Measurements from ENCODE around the gene ALOXE3.

The ALOXE3 gene

GRCh38 chr17:8162997-8163977 lies 45.0 kb upstream of the ALOXE3 start:
- Histone ChIP-seq H3K27me3 (no peaks in the 10 kb centered on the region), H3K9me3 (no peaks in the 10 kb centered on the region), H3K4me3 (ENCODE audit: low read depth, low read length) (peak overlapping the region; percentile 56), H3K4me1 (peaks cover 7% of the 10 kb centered on the region), H3K36me3 (peaks cover 6% of the 10 kb centered on the region)
- DNase-seq: no peak
- TF ChIP-seq CTCF (IDR thresholded peaks at IDR 0.05; ENCODE audit: low read depth, low read length): no peak

GRCh38 chr17:8162233-8162996 lies 44.1 kb upstream of the ALOXE3 start, which contains the start of gene VAMP2:
VAMP2 (minus strand) TSS chr17:8162948; CDS start chr17:8162879, 69 bp downstream.
- Histone ChIP-seq H3K27me3 (no peaks in the 10 kb centered on the region), H3K36me3 (peaks cover 6% of the 10 kb centered on the region), H3K4me1 (peaks cover 7% of the 10 kb centered on the region), H3K4me3 (ENCODE audit: low read depth, low read length) (peak within 1 kb of the TSS; percentile 71), H3K9me3 (no peaks in the 10 kb centered on the region)
- DNase-seq: peak; percentile 76
- TF ChIP-seq CTCF (IDR thresholded peaks at IDR 0.05; ENCODE audit: low read depth, low read length): no peak

GRCh38 chr17:8161289-8162232 lies 43.2 kb upstream of the ALOXE3 start:
- TF ChIP-seq CTCF (IDR thresholded peaks at IDR 0.05; ENCODE audit: low read depth, low read length): no peak
- H3K9me3 ChIP-seq: no peaks in the 10 kb centered on the region
- H3K4me3 ChIP-seq (ENCODE audit: low read depth, low read length): peak overlapping the region; percentile 71
- no peak for DNase-seq
- H3K27me3 ChIP-seq: no peaks in the 10 kb centered on the region
- peaks cover 7% of the 10 kb centered on the region for H3K4me1 ChIP-seq
- H3K36me3 ChIP-seq: peaks cover 6% of the 10 kb centered on the region

GRCh38 chr17:8160741-8161221 lies 42.5 kb upstream of the ALOXE3 start:
- TF ChIP-seq CTCF (IDR thresholded peaks at IDR 0.05; ENCODE audit: low read depth, low read length): no peak
- DNase-seq: no peak
- Histone ChIP-seq H3K4me1 (peaks cover 7% of the 10 kb centered on the region), H3K27me3 (no peaks in the 10 kb centered on the region), H3K9me3 (no peaks in the 10 kb centered on the region), H3K4me3 (ENCODE audit: low read depth, low read length) (no peak overlapping the region), H3K36me3 (peaks cover 6% of the 10 kb centered on the region)

GRCh38 chr17:8160224-8160577 lies 41.9 kb upstream of the ALOXE3 start:
- Histone ChIP-seq H3K36me3 (peaks cover 6% of the 10 kb centered on the region), H3K4me1 (peaks cover 7% of the 10 kb centered on the region)
- no peak for TF ChIP-seq CTCF (IDR thresholded peaks at IDR 0.05; ENCODE audit: low read depth, low read length)

More at GRCh38 chr17:8160224-8160577, 41.9 kb upstream of the ALOXE3 start:
- Histone ChIP-seq H3K4me3 (ENCODE audit: low read depth, low read length) (no peak overlapping the region), H3K27me3 (no peaks in the 10 kb centered on the region), H3K9me3 (no peaks in the 10 kb centered on the region)
- DNase-seq: no peak

All from BE2C (cell line).